ENCODE measurements around the gene BRAT1.
"Not testable (repeated sequence)": the region's sequence is repeated elsewhere in the genome, so short reads cannot be mapped to it uniquely, and the experiment has no call there.

BRAT1 gene

GRCh38 chr7:2555121-2556052 is at the start of gene BRAT1:
BRAT1 (minus strand) TSS chr7:2555524; CDS start chr7:2554431, 1,093 bp downstream.
- peak; percentile 85 to 99 for DNase-seq

GRCh38 chr7:2604608-2605174 is 49.4 kb upstream of the BRAT1 start:
- no peak for DNase-seq

GRCh38 chr7:2603044-2603965 is 48.0 kb upstream of the BRAT1 start:
- no peak for DNase-seq

- peak in 1 of 2 donors; percentile 43 for DNase-seq
These were observed 47.2 kb upstream of the BRAT1 start for GRCh38 chr7:2602406-2603043.

- no peak for DNase-seq
These were observed 46.6 kb upstream of the BRAT1 start for GRCh38 chr7:2601907-2602306.

- DNase-seq = no peak
These were observed 45.7 kb upstream of the BRAT1 start for GRCh38 chr7:2601065-2601464.

GRCh38 chr7:2598154-2598823 is 43.0 kb upstream of the BRAT1 start:
- DNase-seq = no peak

- no peak for DNase-seq
These were observed 41.9 kb upstream of the BRAT1 start for GRCh38 chr7:2597273-2597640.

- no peak for DNase-seq
These were observed 41.3 kb upstream of the BRAT1 start for GRCh38 chr7:2596464-2597272.

- DNase-seq = no peak
These were observed 40.0 kb upstream of the BRAT1 start for GRCh38 chr7:2595258-2595860.

- no peak for DNase-seq
These were observed 39.3 kb upstream of the BRAT1 start for GRCh38 chr7:2594599-2594998.

GRCh38 chr7:2593036-2593727 is 37.9 kb upstream of the BRAT1 start:
- no peak for DNase-seq

GRCh38 chr7:2592375-2592865 is 37.1 kb upstream of the BRAT1 start:
- DNase-seq = no peak

GRCh38 chr7:2589941-2590340 is 34.6 kb upstream of the BRAT1 start:
- DNase-seq = not testable (repeated sequence)

- DNase-seq = no peak
These were observed 34.0 kb upstream of the BRAT1 start for GRCh38 chr7:2589341-2589740.

- no peak for DNase-seq
These were observed 32.5 kb upstream of the BRAT1 start for GRCh38 chr7:2587778-2588177.

GRCh38 chr7:2587134-2587533 is 31.8 kb upstream of the BRAT1 start:
- no peak for DNase-seq

GRCh38 chr7:2586326-2587020 is 31.1 kb upstream of the BRAT1 start:
- DNase-seq = no peak

- no peak for DNase-seq
These were observed 30.1 kb upstream of the BRAT1 start for GRCh38 chr7:2585446-2585845.

All from bone marrow (tissue), 2 donors.